HepG2 (cell line): ENCODE data around the gene RNASE7. TPM values are rescaled to one million over a fixed set of nuclear protein-coding genes. Genes with fewer than 3 reads are reported as not detected.

Experiments
- AFF4 ChIP-seq: sonication (generic); formaldehyde crosslinking; IDR thresholded peaks from 2 replicates; pipeline ENCODE4 v1.4.0; 2020; ENCODE audit warnings: missing genetic modification reagents
- DR1 ChIP-seq: sonication (generic); formaldehyde crosslinking; IDR thresholded peaks from 2 replicates; pipeline ENCODE4 v1.8.0; 2021; ENCODE audit warnings: mild to moderate bottlenecking, missing genetic modification reagents, inconsistent platforms
- ZMYM3 ChIP-seq: sonication (generic); formaldehyde crosslinking; IDR thresholded peaks from 2 replicates; pipeline ENCODE4 v1.5.1; 2020; ENCODE audit warnings: mild to moderate bottlenecking, missing genetic modification reagents
- ZNF180 ChIP-seq: sonication (generic); formaldehyde crosslinking; IDR thresholded peaks from 2 replicates; pipeline ENCODE4 v1.4.0; 2020; ENCODE audit warnings: low read depth, missing genetic modification reagents, borderline replicate concordance
- ZNF773 ChIP-seq: sonication (generic); formaldehyde crosslinking; IDR thresholded peaks from 2 replicates; pipeline ENCODE4 v1.4.0; 2020; ENCODE audit warnings: missing genetic modification reagents, borderline replicate concordance
- ZNF891 ChIP-seq: sonication (generic); formaldehyde crosslinking; IDR thresholded peaks from 2 replicates; pipeline ENCODE4 v1.5.0; 2020; ENCODE audit warnings: mild to moderate bottlenecking, missing genetic modification reagents
- ZSCAN29 ChIP-seq: sonication (generic); formaldehyde crosslinking; conservative IDR thresholded peaks from 2 replicates; pipeline ENCODE4 v1.4.0; 2020; ENCODE audit warnings: mild to moderate bottlenecking, missing genetic modification reagents
- polyA plus RNA-seq, 8 experiments: library from polyadenylated mRNA; depleted of rRNA in 3 of 8; stranded (reverse) in 7 of 8; unstranded in 1 of 8; fragments of >200 nt; fragmentation: Illumina TruSeq in 4 of 8; extraction: Trizol in 4 of 8; gene quantifications; 2 replicates each; pipeline versions ENCODE4 v1.2.1 to v1.2.3, GENCODE V29; 2011 to 2016; ENCODE audit warnings: low read depth in 4 of 8, missing spikeins in 1 of 8, mixed read lengths in 1 of 8; ENCODE audit not compliant: insufficient read depth in 1 of 8
- total RNA-seq, 5 experiments: library from RNA; depleted of rRNA; stranded (reverse); fragments of >200 nt; fragmentation: Illumina TruSeq; extraction: Trizol; gene quantifications; 2 replicates each; pipeline ENCODE4 v1.2.3, GENCODE V29; 2016; ENCODE audit warnings: low read depth in 1 of 5
- TF ChIP-seq, protein P1 (sequence below): sonication (generic); formaldehyde crosslinking; IDR thresholded peaks from 2 replicates; pipeline ENCODE4 v1.4.0; 2020; ENCODE audit warnings: mild to moderate bottlenecking, missing genetic modification reagents
- TF ChIP-seq, protein P2 (sequence below): IDR thresholded peaks from 2 replicates; pipeline ENCODE4 v1.6.1; 2016; ENCODE audit warnings: low read depth, missing genetic modification reagents, missing compliant biosample characterization
- TF ChIP-seq, protein P3 (sequence below): sonication (generic); formaldehyde crosslinking; IDR thresholded peaks from 2 replicates; pipeline ENCODE4 v1.4.0; 2020; ENCODE audit warnings: missing genetic modification reagents

Gene RNASE7
- total and polyA plus RNA-seq, 2 of the 13 experiments (the other 11 are each of a cell fraction or from before 2014, with no cell fraction given): 0.04 TPM; not detected in 1

DNA sequence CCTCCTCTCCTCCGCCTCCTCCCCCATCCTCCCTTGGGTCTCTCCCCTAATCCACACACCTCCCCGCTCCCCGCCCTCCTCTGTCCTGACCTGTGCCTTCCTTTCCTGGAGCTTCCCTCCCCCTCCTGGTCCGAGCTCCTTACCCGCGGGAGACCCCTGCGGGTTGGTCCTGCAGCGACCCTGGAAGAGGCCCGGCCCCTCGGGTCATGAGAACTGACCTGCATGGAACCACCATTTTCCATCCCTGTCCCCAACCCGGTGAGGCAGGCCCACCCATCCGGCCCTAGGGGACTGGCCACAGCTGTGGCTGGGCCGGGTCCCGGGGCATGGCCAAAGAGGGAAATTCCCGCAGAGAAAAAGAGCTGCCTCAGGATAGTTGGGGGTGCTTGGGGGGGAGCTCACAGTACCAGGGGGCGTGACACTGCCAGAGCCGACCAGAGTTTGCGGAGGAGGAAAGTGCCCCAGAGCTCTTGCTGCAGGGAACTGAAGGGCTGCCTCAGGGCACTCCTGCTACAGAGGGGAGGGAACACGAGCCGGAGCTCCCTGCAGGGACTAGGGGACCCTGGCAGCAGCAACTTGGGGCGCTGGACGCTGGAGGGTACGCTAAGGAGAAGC lies 28.6 kb downstream of the RNASE7 start (continued):
- TF ChIP-seq ZNF773 (CRISPR knock-in tag) (no peak), ZMYM3 (CRISPR knock-in tag) (peak; percentile 15; the same call in 1 of the 2 replicates), ZNF891 (CRISPR knock-in tag) (peak; percentile 92), AFF4 (CRISPR knock-in tag) (0 out of 2 replicates have a peak, but pooled peaks have one; percentile 12), ZNF180 (CRISPR knock-in tag) (0 out of 2 replicates have a peak, but pooled peaks have one; percentile 27), DR1 (peak; percentile 38; the same call in 1 of the 2 replicates), ZSCAN29 (CRISPR knock-in tag) (0 out of 2 replicates have a peak, but pooled peaks have one; percentile 46)
- TF ChIP-seq, protein P1, sequence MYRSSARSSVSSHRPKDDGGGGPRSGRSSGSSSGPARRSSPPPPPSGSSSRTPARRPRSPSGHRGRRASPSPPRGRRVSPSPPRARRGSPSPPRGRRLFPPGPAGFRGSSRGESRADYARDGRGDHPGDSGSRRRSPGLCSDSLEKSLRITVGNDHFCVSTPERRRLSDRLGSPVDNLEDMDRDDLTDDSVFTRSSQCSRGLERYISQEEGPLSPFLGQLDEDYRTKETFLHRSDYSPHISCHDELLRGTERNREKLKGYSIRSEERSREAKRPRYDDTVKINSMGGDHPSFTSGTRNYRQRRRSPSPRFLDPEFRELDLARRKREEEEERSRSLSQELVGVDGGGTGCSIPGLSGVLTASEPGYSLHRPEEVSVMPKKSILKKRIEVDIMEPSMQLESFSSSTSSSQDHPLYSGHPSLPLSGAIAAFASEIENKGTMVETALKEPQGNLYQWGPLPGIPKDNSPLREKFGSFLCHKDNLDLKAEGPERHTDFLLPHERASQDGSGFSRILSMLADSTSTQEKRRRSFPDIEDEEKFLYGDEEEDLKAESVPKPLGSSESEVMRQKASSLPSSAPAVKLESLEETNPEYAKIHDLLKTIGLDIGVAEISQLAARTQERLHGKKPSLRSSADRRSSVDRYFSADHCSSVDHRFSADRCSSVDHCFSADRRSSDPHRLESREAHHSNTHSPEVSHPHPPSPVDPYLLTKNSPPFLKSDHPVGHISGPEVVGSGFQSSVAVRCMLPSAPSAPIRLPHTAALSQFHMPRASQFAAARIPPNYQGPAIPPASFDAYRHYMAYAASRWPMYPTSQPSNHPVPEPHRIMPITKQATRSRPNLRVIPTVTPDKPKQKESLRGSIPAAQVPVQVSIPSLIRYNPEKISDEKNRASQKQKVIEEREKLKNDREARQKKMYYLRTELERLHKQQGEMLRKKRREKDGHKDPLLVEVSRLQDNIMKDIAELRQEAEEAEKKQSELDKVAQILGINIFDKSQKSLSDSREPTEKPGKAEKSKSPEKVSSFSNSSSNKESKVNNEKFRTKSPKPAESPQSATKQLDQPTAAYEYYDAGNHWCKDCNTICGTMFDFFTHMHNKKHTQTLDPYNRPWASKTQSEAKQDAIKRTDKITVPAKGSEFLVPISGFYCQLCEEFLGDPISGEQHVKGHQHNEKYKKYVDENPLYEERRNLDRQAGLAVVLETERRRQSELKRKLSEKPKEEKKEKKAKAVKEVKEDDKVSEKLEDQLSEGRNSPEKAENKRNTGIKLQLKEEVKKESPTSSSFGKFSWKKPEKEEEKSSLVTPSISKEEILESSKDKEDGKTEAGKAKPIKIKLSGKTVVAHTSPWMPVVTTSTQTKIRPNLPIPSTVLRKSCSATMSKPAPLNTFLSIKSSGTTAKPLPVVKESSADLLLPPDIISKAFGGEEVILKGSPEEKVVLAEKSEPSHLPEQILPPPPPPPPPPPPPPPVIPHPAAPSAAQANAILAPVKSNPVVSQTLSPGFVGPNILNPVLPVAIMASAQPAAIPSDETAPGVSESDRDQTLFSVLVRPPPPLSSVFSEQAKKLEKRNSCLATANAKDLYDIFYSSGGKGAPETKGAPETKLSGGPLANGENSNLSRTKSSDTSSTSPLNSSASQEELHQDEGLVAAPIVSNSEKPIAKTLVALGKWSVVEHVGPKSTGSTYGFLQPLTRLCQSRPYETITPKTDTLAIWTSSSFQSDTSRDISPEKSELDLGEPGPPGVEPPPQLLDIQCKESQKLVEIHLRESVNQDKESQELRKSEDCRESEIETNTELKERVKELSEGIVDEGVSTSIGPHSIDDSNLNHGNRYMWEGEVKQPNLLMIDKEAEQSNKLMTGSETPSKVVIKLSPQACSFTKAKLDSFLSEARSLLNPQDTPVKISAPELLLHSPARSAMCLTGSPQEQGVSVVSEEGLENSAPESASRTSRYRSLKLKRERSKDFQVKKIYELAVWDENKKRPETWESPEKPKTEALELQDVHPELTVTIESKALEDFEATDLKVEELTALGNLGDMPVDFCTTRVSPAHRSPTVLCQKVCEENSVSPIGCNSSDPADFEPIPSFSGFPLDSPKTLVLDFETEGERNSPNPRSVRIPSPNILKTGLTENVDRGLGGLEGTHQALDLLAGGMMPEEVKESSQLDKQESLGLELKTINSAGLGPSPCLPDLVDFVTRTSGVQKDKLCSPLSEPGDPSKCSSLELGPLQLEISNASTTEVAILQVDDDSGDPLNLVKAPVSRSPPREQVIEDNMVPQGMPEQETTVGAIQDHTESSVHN (CRISPR knock-in tag): 0 out of 2 replicates have a peak, but pooled peaks have one; percentile 69
- TF ChIP-seq, protein P2, sequence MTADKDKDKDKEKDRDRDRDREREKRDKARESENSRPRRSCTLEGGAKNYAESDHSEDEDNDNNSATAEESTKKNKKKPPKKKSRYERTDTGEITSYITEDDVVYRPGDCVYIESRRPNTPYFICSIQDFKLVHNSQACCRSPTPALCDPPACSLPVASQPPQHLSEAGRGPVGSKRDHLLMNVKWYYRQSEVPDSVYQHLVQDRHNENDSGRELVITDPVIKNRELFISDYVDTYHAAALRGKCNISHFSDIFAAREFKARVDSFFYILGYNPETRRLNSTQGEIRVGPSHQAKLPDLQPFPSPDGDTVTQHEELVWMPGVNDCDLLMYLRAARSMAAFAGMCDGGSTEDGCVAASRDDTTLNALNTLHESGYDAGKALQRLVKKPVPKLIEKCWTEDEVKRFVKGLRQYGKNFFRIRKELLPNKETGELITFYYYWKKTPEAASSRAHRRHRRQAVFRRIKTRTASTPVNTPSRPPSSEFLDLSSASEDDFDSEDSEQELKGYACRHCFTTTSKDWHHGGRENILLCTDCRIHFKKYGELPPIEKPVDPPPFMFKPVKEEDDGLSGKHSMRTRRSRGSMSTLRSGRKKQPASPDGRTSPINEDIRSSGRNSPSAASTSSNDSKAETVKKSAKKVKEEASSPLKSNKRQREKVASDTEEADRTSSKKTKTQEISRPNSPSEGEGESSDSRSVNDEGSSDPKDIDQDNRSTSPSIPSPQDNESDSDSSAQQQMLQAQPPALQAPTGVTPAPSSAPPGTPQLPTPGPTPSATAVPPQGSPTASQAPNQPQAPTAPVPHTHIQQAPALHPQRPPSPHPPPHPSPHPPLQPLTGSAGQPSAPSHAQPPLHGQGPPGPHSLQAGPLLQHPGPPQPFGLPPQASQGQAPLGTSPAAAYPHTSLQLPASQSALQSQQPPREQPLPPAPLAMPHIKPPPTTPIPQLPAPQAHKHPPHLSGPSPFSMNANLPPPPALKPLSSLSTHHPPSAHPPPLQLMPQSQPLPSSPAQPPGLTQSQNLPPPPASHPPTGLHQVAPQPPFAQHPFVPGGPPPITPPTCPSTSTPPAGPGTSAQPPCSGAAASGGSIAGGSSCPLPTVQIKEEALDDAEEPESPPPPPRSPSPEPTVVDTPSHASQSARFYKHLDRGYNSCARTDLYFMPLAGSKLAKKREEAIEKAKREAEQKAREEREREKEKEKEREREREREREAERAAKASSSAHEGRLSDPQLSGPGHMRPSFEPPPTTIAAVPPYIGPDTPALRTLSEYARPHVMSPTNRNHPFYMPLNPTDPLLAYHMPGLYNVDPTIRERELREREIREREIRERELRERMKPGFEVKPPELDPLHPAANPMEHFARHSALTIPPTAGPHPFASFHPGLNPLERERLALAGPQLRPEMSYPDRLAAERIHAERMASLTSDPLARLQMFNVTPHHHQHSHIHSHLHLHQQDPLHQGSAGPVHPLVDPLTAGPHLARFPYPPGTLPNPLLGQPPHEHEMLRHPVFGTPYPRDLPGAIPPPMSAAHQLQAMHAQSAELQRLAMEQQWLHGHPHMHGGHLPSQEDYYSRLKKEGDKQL: no peak
- TF ChIP-seq, protein P3, sequence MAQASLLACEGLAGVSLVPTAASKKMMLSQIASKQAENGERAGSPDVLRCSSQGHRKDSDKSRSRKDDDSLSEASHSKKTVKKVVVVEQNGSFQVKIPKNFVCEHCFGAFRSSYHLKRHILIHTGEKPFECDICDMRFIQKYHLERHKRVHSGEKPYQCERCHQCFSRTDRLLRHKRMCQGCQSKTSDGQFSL (CRISPR knock-in tag): peak; percentile 71; the same call in 1 of the 2 replicates
